GM12872 (cell line): ENCODE data around the gene LRCOL1.

Experiments used
- CTCF ChIP-seq: IDR thresholded peaks from 3 replicates; pipeline ENCODE4 v1.5.1; 2011; ENCODE audit warnings: low read depth, mild to moderate bottlenecking, low read length, moderate library complexity; ENCODE audit not compliant: insufficient read depth

The LRCOL1 gene

GRCh38 chr12:132617135-132617701, 6.8 kb upstream of the LRCOL1 start:
- no peak for TF ChIP-seq CTCF

GRCh38 chr12:132615579-132616038, 5.2 kb upstream of the LRCOL1 start:
- no peak for TF ChIP-seq CTCF

GRCh38 chr12:132614861-132615578, 4.6 kb upstream of the LRCOL1 start:
- peak; percentile 94 for TF ChIP-seq CTCF

GRCh38 chr12:132614029-132614428, 3.6 kb upstream of the LRCOL1 start:
- TF ChIP-seq CTCF, result no peak

- no peak for TF ChIP-seq CTCF
Observed at GRCh38 chr12:132611620-132612019, 1.2 kb upstream of the LRCOL1 start.

GRCh38 chr12:132610866-132611602, 652 bp upstream of the LRCOL1 start:
- no peak for TF ChIP-seq CTCF

- no peak for TF ChIP-seq CTCF
Observed at GRCh38 chr12:132608231-132609171, 1.9 kb downstream of the LRCOL1 start.
